Uterus (tissue), 2 donors: Measurements from ENCODE around the gene FIP1L1.

Experiments used
- CTCF ChIP-seq, 4 experiments: fragments of 200-600 bp in 2 of 4; fragments of 450-650 bp in 2 of 4; sonication (generic) in 2 of 4; IDR thresholded peaks; one replicate each; pipeline ENCODE4 v1.5.1; 2016 to 2019; ENCODE audit warnings: antibody characterized with exemption in 4 of 4, mild to moderate bottlenecking in 2 of 4, moderate library complexity in 1 of 4
- POLR2A ChIP-seq, 2 donors: fragments of 450-650 bp; IDR thresholded peaks; one replicate each; pipeline ENCODE4 v1.6.1; 2016; ENCODE audit warnings: antibody characterized with exemption in 2 of 2, mild to moderate bottlenecking in 1 of 2, moderate library complexity in 1 of 2

- TF ChIP-seq CTCF (IDR thresholded peaks at IDR 0.05) = no peak
- TF ChIP-seq POLR2A (IDR thresholded peaks at IDR 0.05) = no peak
Observed at GRCh38 chr4:53484911-53485657, 107.6 kb downstream of the FIP1L1 start.
